Effector memory CD4-positive, alpha-beta T cell (primary cell): Measurements from ENCODE around the gene THAP8.
"Not testable (repeated sequence)": the region's sequence is repeated elsewhere in the genome, so short reads cannot be mapped to it uniquely, and the experiment has no call there.

ENCODE experiments used
- DNase-seq, 3 donors: peaks; one replicate each; pipeline ENCODE4 v3.0.0-alpha.2; 2020
- H3K27ac ChIP-seq: 2 replicates; pipeline ENCODE4 v1.7.0; 2013; ENCODE audit warnings: mild to moderate bottlenecking, low read length, moderate library complexity; ENCODE audit not compliant: insufficient read depth, poor library complexity, severe bottlenecking
- H3K27me3 ChIP-seq: replicated peaks from 2 replicates; pipeline ENCODE4 v1.7.0; 2013; ENCODE audit warnings: mild to moderate bottlenecking, low read length; ENCODE audit not compliant: insufficient read depth, control insufficient read depth, poor library complexity, severe bottlenecking
- H3K36me3 ChIP-seq: 2 replicates; pipeline ENCODE4 v1.7.0; 2013; ENCODE audit warnings: mild to moderate bottlenecking, low read length, moderate library complexity; ENCODE audit not compliant: control insufficient read depth, insufficient read depth
- H3K4me1 ChIP-seq: 2 replicates; pipeline ENCODE4 v1.7.0; 2013; ENCODE audit warnings: low read length, mild to moderate bottlenecking; ENCODE audit not compliant: control insufficient read depth, insufficient read depth, poor library complexity, severe bottlenecking
- H3K4me3 ChIP-seq: 2 replicates; pipeline ENCODE4 v1.7.0; 2013; ENCODE audit warnings: low read length, low read depth, mild to moderate bottlenecking; ENCODE audit not compliant: insufficient read depth, poor library complexity, severe bottlenecking
- H3K9me3 ChIP-seq: 2 replicates; pipeline ENCODE4 v1.7.0; 2013; ENCODE audit warnings: mild to moderate bottlenecking, low read length, moderate library complexity; ENCODE audit not compliant: control insufficient read depth

The THAP8 gene

GRCh38 chr19:36051637-36052036 is 2.4 kb downstream of the THAP8 start:
- H3K4me3 ChIP-seq = no peak overlapping the region
- DNase-seq = no peak
- no peaks in the 10 kb centered on the region for H3K27me3 ChIP-seq
- no peak overlapping the region for H3K27ac ChIP-seq
- H3K36me3 ChIP-seq = no peaks in the 10 kb centered on the region
- H3K4me1 ChIP-seq = peaks cover 4% of the 10 kb centered on the region
- H3K9me3 ChIP-seq = no peaks in the 10 kb centered on the region

GRCh38 chr19:36051236-36051635 is 2.8 kb downstream of the THAP8 start:
- Histone ChIP-seq H3K27ac (no peak overlapping the region), H3K4me3 (no peak overlapping the region), H3K4me1 (peaks cover 4% of the 10 kb centered on the region), H3K27me3 (no peaks in the 10 kb centered on the region), H3K36me3 (no peaks in the 10 kb centered on the region), H3K9me3 (no peaks in the 10 kb centered on the region)
- no peak for DNase-seq

GRCh38 chr19:36049080-36049698 is 4.9 kb downstream of the THAP8 start:
- no peak overlapping the region for H3K4me3 ChIP-seq
- no peaks in the 10 kb centered on the region for H3K9me3 ChIP-seq
- H3K27me3 ChIP-seq = no peaks in the 10 kb centered on the region
- no peak for DNase-seq
- H3K4me1 ChIP-seq = no peaks in the 10 kb centered on the region
- H3K27ac ChIP-seq = no peak overlapping the region
- H3K36me3 ChIP-seq = no peaks in the 10 kb centered on the region

- H3K36me3 ChIP-seq = no peaks in the 10 kb centered on the region
- H3K4me1 ChIP-seq = no peaks in the 10 kb centered on the region
- no peak overlapping the region for H3K4me3 ChIP-seq
- H3K27ac ChIP-seq = no peak overlapping the region
- DNase-seq = no peak
- H3K27me3 ChIP-seq = no peaks in the 10 kb centered on the region
- no peaks in the 10 kb centered on the region for H3K9me3 ChIP-seq
Observed at GRCh38 chr19:36047835-36048234, 6.2 kb downstream of the THAP8 start.

- no peak for DNase-seq
- H3K4me1 ChIP-seq = no peaks in the 10 kb centered on the region
- H3K27ac ChIP-seq = no peak overlapping the region
- no peaks in the 10 kb centered on the region for H3K9me3 ChIP-seq
- no peaks in the 10 kb centered on the region for H3K36me3 ChIP-seq
- no peaks in the 10 kb centered on the region for H3K27me3 ChIP-seq
- H3K4me3 ChIP-seq = no peak overlapping the region
Observed at GRCh38 chr19:36046443-36047050, 7.5 kb downstream of the THAP8 start.

GRCh38 chr19:36043952-36044351 is 10.1 kb downstream of the THAP8 start:
- no peak for DNase-seq
- Histone ChIP-seq H3K4me3 (no peak overlapping the region), H3K27ac (no peak overlapping the region), H3K36me3 (no peaks in the 10 kb centered on the region), H3K4me1 (no peaks in the 10 kb centered on the region), H3K9me3 (no peaks in the 10 kb centered on the region), H3K27me3 (no peaks in the 10 kb centered on the region)

GRCh38 chr19:36041831-36042230 is 12.3 kb downstream of the THAP8 start:
- H3K36me3 ChIP-seq = no peaks in the 10 kb centered on the region
- DNase-seq = no peak
- no peaks in the 10 kb centered on the region for H3K27me3 ChIP-seq
- H3K9me3 ChIP-seq = no peaks in the 10 kb centered on the region
- peaks cover 2% of the 10 kb centered on the region for H3K4me1 ChIP-seq
- H3K27ac ChIP-seq = no peak overlapping the region
- no peak overlapping the region for H3K4me3 ChIP-seq

- not testable (repeated sequence) for DNase-seq, H3K4me1 ChIP-seq, H3K36me3 ChIP-seq, H3K27ac ChIP-seq, H3K27me3 ChIP-seq, H3K9me3 ChIP-seq, H3K4me3 ChIP-seq
Observed at GRCh38 chr19:36041092-36041491, 13.0 kb downstream of the THAP8 start.

GRCh38 chr19:36040495-36040894 is 13.6 kb downstream of the THAP8 start:
- Histone ChIP-seq H3K27ac (no peak overlapping the region), H3K4me3 (no peak overlapping the region), H3K36me3 (no peaks in the 10 kb centered on the region), H3K9me3 (no peaks in the 10 kb centered on the region), H3K27me3 (no peaks in the 10 kb centered on the region), H3K4me1 (peaks cover 6% of the 10 kb centered on the region)
- DNase-seq = no peak

- Histone ChIP-seq H3K36me3 (no peaks in the 10 kb centered on the region), H3K4me1 (peaks cover 15% of the 10 kb centered on the region), H3K9me3 (no peaks in the 10 kb centered on the region), H3K4me3 (peak within 1 kb of the TSS; percentile 32), H3K27me3 (no peaks in the 10 kb centered on the region), H3K27ac (no peak within 1 kb of the TSS)
- peak in 1 of 3 donors; percentile 17 for DNase-seq
Observed at GRCh38 chr19:36032251-36033104, 21.6 kb downstream of the THAP8 start, which contains the start of gene CLIP3. CLIP3 (minus strand) TSS chr19:36032873; CDS start chr19:36032357, 516 bp downstream.
